GM19468 (cell line): Measurements from ENCODE around the gene SRY.
"Not testable (repeated sequence)": the region's sequence is repeated elsewhere in the genome, so short reads cannot be mapped to it uniquely, and the experiment has no call there.

Source experiments
- ATAC-seq: cut with Tn5 transposase; IDR thresholded peaks from one replicate; pipeline ENCODE4 v1.9.1; 2021; ENCODE audit warnings: mild to moderate bottlenecking, moderate library complexity, moderate number of reproducible peaks; ENCODE audit not compliant: unreplicated experiment; ENCODE audit errors: extremely low read depth

The SRY gene

GRCh38 chrY:2787600-2787999 lies at the start of gene SRY:
SRY (minus strand) TSS chrY:2787682; CDS start chrY:2787603, 79 bp downstream.
- ATAC-seq: no peak

DNA sequence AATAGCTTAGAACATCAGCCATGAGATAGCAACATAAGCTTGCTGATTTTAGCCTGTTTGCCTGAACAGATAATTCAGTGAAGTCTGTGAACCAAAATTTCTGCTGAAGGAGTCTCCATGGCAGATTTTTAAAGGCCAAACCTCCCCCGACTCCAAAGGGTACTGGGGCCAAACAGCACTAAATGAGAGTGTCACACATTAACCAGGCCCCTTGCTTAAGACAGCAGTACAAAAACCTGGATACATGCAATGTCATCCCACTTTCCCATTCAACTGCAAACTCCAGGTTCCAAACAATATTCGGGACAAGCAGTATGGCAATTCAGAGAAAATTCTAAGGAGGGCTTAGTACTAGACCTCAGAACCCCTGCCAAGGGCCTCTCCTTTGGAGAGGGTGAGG lies 49.6 kb upstream of the SRY start:
- no peak for ATAC-seq

DNA sequence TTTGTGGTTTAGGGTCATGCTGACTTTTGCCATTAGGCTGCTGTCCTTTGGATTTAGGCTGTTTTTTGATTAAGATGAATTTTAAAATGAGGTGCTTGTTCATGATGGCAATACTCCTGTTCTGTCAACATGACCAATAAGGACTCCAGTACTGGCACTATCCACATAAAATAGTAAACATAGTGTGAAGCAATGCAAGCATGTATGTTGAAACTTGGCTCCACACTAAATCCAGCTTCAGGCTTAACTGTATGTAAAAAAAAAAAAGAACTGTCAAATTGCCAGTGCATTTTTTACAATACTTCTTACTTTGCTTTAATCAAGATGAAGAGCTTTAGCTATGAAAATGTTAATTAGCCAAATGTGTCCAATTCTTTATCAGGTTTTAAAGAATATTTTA lies 47.7 kb upstream of the SRY start:
- ATAC-seq: no peak

DNA sequence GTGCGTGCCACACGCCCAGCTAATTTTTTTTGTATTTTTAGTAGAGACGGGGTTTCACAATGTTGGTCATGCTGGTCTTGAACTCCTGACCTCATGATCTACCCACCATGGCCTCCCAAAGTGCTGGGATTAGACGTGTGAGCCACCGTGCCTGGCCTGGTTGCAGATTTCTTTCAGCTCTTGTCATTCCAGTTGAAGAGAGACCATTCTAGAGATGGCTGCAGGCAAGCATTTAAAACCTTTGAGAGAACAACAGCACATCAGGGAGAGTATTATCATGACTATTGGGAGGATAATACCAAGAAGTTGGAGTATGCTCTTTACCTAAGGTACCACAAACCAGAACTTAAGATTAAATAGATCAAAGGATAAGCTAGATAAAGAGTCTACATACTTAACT lies 41.0 kb upstream of the SRY start:
- ATAC-seq: no peak

GRCh38 chrY:2824471-2824870 lies 37.0 kb upstream of the SRY start:
- no peak for ATAC-seq

DNA sequence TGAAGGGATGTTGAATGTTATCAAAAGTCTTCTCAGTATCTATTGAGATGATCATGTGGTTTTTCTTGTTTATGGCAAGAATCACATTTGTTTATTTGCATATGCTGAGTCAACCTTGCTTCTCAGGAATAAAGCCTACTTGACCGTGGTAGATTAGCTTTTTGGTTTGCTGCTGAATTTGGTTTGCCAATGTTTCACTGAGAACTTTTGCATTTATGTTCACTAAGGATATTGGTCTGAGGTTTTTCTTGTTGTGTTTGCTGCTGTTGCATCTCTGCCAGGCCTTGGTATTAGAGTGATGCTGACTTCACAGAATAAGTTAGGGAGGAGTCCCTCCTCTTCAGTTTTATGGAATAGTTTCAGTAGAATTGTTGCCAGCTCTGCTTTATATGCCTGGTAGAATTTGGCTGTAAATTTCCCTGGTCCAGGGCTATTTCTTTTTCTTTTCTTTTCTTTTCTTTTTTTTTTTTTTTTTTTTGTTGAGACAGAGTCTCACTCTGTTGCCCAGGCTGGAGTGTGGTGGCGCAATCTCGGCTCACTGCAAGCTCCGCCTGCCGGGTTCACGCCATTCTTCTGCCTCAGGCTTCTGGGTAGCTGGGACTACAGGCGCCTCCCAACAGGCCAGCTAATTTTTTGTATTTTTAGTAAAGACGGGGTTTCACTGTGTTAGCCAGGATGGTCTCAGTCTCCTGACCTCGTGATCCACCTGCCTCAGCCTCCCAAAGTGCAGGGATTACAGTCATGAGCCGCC lies 29.8 kb upstream of the SRY start:
- not testable (repeated sequence) for ATAC-seq

- no peak for ATAC-seq
These were observed 12.8 kb upstream of the SRY start for GRCh38 chrY:2800246-2800645.

- no peak for ATAC-seq
These were observed 10.5 kb upstream of the SRY start for GRCh38 chrY:2797991-2798390.

GRCh38 chrY:2796977-2797523 lies 9.6 kb upstream of the SRY start:
- ATAC-seq: no peak

- no peak for ATAC-seq
These were observed 2.3 kb upstream of the SRY start for GRCh38 chrY:2789756-2790155.

DNA sequence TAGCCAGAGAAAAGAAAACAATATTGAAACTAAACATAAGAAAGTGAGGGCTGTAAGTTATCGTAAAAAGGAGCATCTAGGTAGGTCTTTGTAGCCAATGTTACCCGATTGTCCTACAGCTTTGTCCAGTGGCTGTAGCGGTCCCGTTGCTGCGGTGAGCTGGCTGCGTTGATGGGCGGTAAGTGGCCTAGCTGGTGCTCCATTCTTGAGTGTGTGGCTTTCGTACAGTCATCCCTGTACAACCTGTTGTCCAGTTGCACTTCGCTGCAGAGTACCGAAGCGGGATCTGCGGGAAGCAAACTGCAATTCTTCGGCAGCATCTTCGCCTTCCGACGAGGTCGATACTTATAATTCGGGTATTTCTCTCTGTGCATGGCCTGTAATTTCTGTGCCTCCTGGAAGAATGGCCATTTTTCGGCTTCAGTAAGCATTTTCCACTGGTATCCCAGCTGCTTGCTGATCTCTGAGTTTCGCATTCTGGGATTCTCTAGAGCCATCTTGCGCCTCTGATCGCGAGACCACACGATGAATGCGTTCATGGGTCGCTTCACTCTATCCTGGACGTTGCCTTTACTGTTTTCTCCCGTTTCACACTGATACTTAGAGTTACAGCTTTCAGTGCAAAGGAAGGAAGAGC lies 488 bp downstream of the SRY start:
- no peak for ATAC-seq
